GM21526 (cell line): ENCODE results near the gene HOXA6.

ENCODE experiments used
- ATAC-seq: cut with Tn5 transposase; IDR thresholded peaks from one replicate; pipeline ENCODE4 v1.9.1; 2021; ENCODE audit warnings: moderate library complexity; ENCODE audit not compliant: unreplicated experiment, low FRiP score

The HOXA6 gene

GRCh38 chr7:27147199-27148030, at the start of gene HOXA6:
Gene HOXA6 (minus strand): TSS chr7:27147774. CDS start chr7:27147749, 25 bp downstream.
- ATAC-seq = no peak

- no peak for ATAC-seq
Measured at GRCh38 chr7:27196287-27196767, 48.8 kb upstream of the HOXA6 start.

DNA sequence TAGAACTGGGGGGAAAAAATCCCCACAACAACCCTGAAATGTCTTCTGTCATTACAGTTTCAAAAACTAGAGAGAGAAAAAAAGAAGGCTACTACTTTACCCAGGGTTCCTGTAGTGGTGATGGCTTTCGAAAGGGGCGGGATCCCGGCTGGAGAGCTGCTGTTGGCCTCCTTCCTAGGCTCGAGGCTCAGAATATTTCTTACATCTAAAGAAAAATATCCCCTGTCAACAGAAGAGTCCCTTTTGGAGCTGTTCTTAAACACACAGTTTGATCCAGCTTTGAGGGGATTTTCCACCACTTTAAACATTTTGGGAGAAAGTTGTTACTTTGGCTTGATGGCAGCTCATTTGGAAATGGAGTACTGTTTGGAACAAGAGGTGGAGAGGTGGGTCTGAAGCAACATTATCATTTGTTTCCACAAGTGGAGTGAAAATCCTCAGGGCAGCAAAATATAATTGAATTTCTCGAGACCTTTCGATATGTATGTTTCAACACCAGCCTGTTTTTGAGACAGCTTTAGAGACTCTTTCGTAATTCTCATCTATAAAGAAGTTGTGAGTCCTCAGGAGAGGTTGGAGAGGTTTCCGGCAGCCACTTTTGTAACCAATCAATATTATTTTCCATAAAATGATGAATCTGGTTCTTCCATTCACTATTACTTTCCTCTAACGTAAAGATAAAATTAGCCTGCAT, 47.3 kb upstream of the HOXA6 start:
- no peak for ATAC-seq

DNA sequence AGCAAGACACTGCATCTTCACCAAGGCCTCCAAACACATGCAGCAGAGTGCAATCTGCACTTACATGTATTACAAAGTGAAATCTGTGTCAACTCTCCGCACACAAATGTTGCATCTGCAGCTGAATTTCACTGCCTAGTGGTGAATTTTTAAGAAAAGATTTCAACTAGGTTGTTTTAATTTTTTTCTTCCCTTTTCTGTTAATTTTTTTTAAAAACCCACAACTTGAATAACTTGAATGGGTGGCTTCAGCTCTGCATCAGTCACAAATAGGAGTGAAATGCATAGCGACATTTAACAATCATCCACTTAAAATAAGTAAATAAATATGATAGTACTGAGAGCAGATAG, 46.4 kb upstream of the HOXA6 start:
- ATAC-seq = no peak

DNA sequence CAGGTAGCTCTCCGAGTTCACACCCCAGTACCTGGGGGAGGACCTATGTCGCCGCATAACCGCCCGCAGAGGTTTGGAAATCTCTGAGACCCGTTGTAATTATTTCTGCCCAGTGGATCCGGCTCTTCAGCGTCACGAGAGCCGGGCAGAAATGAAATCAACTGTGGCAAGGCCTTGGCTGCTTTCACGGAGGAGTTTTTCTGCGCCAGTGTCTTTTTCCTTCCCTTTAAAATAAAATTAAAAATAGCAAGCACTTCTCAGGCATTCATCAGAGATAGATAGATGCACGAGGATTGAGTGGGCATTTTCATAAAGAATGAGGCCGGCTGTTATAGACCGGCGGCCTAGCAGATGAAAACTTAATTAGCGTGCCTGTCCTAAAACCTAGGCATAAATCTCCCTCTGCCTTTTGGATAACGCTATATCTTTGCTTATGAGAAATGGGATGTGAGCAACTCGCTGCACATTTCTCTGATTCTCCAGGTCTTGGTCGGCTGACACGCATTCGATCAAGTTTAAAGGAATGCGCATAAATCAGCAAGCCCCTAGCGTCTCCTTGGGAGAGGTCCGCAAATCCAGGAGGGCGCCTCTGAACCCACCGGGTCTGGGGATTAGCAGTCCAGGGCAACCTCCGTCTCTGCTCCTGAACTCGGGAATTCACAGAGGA, 45.9 kb upstream of the HOXA6 start:
- no peak for ATAC-seq

DNA sequence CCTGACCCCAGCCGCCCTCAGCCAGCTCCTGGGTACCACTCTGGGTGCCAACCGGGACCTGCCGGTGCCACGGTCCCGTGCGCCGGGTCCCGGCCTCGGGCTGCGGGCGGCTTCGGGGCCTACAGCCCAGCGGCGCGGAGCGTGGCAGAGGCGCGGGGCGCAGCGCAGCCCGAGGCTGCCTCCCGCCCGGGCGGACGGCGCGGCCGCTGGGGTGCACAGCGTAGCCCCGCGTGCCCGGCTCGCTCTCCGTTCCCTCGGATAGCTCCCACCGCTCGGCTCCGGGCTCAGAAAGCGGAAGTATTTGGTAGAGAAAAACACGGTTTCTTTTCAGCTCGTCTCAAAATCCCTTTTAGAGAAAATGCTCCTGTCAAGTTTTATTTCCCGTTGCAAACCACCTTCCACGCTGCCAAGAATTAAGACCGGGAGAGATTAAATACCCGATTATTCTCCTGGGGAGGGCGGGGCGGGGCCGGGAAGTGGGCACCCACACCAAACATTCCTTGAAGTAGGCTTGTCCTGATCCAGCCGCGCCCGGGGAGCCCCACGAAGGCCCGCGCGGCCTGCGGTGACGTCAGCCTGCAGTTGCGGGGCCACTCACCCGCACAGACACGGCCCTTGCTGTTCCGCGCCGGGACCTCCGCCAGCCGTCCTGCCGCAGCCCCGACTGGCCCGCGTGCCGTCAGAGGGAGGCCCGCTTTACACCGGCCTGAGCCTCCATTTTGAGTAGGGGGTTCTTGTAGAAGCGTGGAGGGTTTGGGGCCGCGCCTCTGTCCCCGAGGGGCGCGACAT, 45.2 kb upstream of the HOXA6 start:
- no peak for ATAC-seq

DNA sequence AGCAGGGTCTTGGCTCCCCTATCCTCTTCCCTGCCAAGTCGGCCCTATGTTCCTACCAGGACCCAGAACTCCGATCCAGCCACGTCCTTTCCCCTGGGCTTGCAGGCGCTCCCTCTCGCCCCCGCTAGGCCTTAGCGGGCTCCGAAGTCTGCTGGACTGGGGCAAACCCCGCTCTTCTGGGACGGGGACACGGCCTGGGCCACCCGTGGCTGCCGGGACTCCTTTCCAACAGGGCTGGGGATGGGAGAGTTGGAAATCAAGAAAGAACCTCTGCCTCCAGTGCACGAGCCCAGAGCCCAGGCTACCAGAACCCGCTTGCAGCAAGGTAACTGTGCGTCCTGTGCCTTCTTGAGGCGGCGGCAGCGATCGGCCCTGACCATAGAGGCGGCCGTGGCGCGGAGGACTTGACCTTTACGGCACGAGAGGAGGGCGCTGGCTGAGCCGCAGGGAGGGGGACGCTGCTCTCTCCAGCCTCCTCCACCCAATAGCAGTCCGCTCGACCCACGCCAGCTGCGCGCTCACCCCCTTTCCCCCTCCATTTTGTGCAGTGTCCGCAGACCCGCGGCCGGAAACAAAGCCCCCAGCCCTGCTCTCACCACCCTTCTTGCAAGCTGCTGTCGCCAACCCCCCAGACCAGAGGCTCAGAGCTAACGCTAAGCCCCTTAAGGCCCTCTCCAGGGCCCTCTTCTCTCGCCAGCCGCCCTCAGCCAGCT, 44.4 kb upstream of the HOXA6 start:
- no peak for ATAC-seq

DNA sequence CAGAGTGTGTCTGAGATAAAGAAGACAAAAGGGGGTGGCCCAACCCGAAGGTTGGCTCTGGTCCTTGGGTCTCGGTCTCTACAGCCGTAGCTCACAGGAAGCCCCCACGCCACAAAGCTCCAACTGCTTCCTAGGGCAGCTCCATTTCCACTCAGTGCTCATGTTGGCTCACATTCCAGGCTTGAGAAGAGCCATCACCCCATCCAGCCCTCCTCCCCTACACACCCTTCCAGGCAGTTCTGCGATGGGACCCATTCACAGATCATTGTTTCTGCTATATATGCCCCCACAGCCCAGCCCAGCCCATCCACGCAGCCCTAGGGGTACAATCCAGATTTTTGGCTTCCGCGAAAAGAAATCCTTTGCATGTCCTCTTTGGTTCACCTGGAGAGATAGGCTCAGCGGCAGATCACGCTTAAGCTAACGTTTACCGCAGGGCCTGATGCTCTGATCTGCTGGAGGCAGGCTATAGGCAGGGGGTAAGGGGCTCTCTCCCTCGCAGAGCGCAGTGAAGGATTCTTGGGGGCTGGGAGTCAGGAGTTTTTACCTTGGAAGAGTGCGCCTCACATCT, 43.7 kb upstream of the HOXA6 start:
- no peak for ATAC-seq

GRCh38 chr7:27189997-27190748, 42.6 kb upstream of the HOXA6 start:
- no peak for ATAC-seq

DNA sequence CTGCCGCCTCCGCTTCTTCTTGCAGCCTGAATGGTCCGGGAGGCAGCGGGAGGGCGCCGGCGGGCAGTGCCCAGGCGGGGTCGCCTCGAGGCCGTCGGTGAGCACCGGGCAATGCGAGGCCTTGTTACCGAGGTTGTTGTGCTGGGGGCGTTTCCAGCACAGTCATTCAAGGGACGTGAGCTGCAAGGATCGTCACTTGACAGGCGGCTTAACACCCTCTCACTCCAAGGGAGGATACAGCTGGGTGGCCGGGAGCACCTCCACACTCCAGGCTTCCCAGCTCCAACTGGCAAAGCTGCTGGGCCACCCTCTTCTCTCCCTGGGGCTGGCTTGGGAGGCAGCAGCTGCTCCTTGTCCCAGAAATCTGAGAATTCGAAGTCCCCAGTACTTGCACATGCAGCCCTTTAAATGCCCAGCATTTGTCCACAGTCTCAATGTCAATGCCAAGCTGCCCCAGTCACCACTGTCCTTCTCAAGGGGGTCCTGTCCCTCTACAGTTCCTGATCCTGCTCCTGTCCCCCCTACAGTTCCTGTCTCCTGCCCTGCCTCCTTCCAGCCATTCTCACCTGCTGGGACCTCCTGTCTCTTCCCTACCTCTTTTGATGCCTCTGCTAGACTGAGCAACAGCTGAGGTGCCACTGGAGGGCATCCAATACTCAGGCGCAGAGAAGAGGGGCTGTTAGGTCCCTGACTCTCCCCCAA, 41.9 kb upstream of the HOXA6 start:
- ATAC-seq = no peak

- ATAC-seq = no peak
Measured at GRCh38 chr7:27188386-27189294, 41.1 kb upstream of the HOXA6 start.

- no peak for ATAC-seq
Measured at GRCh38 chr7:27187475-27188385, 40.2 kb upstream of the HOXA6 start.

DNA sequence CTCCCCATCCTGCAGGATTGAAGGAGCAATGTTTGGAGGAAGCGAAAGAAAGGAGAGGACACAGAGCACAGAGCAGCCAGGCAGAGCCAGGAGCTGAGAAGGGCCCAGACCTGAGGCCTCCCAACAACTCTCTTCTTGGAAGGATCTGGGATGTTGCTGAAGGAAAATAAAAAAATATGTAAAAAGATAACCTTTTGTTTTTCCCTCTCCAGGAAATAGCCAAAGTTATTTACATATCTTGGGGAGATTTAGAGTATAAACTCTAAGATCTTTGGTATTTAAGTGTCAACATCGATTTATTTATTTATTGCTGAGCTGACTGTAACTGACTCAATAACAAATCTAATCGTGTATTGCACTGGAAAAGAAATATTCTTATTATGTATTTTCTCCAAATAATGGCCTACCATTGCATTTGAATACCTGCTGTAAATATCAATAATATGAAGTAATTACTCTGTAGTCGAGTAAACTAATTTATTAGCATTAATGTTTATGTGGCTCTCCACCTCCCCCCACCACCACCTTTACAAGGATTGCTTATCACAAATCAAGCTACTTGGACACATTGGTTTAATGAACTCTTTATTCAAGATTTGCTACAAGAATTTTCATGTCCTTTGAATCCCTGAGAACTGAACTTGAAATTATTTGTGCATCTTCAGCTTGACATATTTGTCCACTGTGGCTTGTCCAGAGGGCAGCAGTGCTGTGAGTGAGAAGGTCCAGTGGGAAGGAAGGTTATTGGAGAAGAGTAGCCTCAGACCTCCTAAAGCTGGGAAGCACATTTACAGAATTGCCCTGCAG, 39.3 kb upstream of the HOXA6 start:
- no peak for ATAC-seq

GRCh38 chr7:27185854-27186667, 38.5 kb upstream of the HOXA6 start:
- no peak for ATAC-seq
